ENCODE results near the gene OR5H2. TPM values are rescaled to one million over a fixed set of nuclear protein-coding genes. Genes with fewer than 3 reads are reported as not detected.

OR5H2 gene
- total and polyA plus RNA-seq, 12 donors, result not detected

- Histone ChIP-seq H3K36me3 (replicated peaks in 1 of 2) (no peaks in the 10 kb centered on the region), H3K4me1 (replicated peaks in 1 of 2) (no peaks in the 10 kb centered on the region), H3K4me3 (no peak overlapping the region), H3K9me3 (replicated peaks in 1 of 3) (no peaks in the 10 kb centered on the region), H3K27ac (no peak overlapping the region), H3K27me3 (peaks cover 2% of the 10 kb centered on the region)
- TF ChIP-seq CTCF (IDR thresholded peaks at IDR 0.05) (no peak), POLR2A (IDR thresholded peaks at IDR 0.05) (no peak)
- intact Hi-C loops (cut with DNase I), result no loop called here
- no peak for DNase-seq
These were observed 41.1 kb downstream of the OR5H2 start for GRCh38 chr3:98323425-98323824.

GRCh38 chr3:98325055-98325454, 42.8 kb downstream of the OR5H2 start:
- intact Hi-C loops (cut with DNase I), result loop anchor here (5.0 kb wide), 2 partner anchors 283 to 288 kb away; partner anchors contain the start of gene GABRR3 (in 1 of the 2)
- Histone ChIP-seq H3K4me1 (replicated peaks in 1 of 2) (no peaks in the 10 kb centered on the region), H3K9me3 (replicated peaks in 1 of 3) (no peaks in the 10 kb centered on the region), H3K36me3 (replicated peaks in 1 of 2) (no peaks in the 10 kb centered on the region), H3K4me3 (no peak overlapping the region), H3K27me3 (peaks cover 12% of the 10 kb centered on the region), H3K27ac (no peak overlapping the region)
- WGBS, 4 donors, result 64 to 78% (median 67%) methylated on average over 12 of the region's 12 CpGs
- TF ChIP-seq POLR2A (IDR thresholded peaks at IDR 0.05), result no peak
- no peak for TF ChIP-seq CTCF (IDR thresholded peaks at IDR 0.05)
- no peak for DNase-seq

GRCh38 chr3:98326105-98326893, 44.0 kb downstream of the OR5H2 start:
- Histone ChIP-seq H3K9me3 (replicated peaks in 1 of 3) (no peaks in the 10 kb centered on the region), H3K4me1 (replicated peaks in 1 of 2) (no peaks in the 10 kb centered on the region), H3K27ac (no peak overlapping the region), H3K4me3 (no peak overlapping the region), H3K27me3 (peaks cover 12% of the 10 kb centered on the region), H3K36me3 (replicated peaks in 1 of 2) (no peaks in the 10 kb centered on the region)
- intact Hi-C loops (cut with DNase I), result loop anchor here (5.0 kb wide), 2 partner anchors 284 to 289 kb away; partner anchors contain the start of gene GABRR3 (in 1 of the 2)
- TF ChIP-seq CTCF (IDR thresholded peaks at IDR 0.05) (no peak), POLR2A (IDR thresholded peaks at IDR 0.05) (no peak)
- 40 to 55% (median 48%) methylated on average over 2 of the region's 2 CpGs for WGBS, 4 donors
- DNase-seq, result no peak

GRCh38 chr3:98326945-98327344, 44.6 kb downstream of the OR5H2 start:
- intact Hi-C loops (cut with DNase I), result loop anchor here (5.0 kb wide), 2 partner anchors 285 to 290 kb away; partner anchors contain the start of gene GABRR3 (in 1 of the 2)
- H3K4me1 ChIP-seq (replicated peaks in 1 of 2), result no peaks in the 10 kb centered on the region
- H3K36me3 ChIP-seq (replicated peaks in 1 of 2), result no peaks in the 10 kb centered on the region
- H3K4me3 ChIP-seq, result no peak overlapping the region
- peaks cover 12% of the 10 kb centered on the region for H3K27me3 ChIP-seq
- TF ChIP-seq CTCF (IDR thresholded peaks at IDR 0.05) (no peak), POLR2A (IDR thresholded peaks at IDR 0.05) (no peak)
- no peak overlapping the region for H3K27ac ChIP-seq
- no peak for DNase-seq
- no peaks in the 10 kb centered on the region for H3K9me3 ChIP-seq (replicated peaks in 1 of 3)

Measured in adrenal gland (tissue), 12 donors.